ENCODE measurements around the gene ASCC1.

The ASCC1 gene

DNA sequence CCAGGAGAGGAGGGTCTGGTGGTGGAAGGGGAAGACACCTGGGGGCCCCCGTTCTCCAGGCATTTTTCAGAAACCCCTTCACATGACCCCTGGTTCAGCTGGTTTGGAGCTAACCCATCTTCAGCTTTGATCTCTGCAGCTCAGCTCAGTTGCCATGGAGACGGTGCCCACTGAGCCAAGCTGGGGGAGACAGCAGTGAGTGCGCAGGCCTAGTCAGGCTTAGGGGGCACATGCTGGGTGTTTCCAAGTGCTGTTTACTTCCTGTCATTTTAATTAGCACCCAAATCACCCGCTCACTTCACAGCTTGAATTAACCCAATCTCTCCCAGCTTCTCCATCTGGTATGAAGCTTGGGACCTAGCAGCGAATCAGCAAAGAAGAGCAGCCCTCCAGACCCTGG is 136.7 kb downstream of the ASCC1 start:
- no peaks in the 10 kb centered on the region for H3K36me3 ChIP-seq (ENCODE audit: control insufficient read depth, insufficient read depth, low read length)
- H3K27me3 ChIP-seq (ENCODE audit: control insufficient read depth, insufficient read depth, low read length) = no peaks in the 10 kb centered on the region; the same call in 1 of the 2 replicates
- no peaks in the 10 kb centered on the region for H3K4me1 ChIP-seq (ENCODE audit: control insufficient read depth, insufficient read depth, low read length)
- H3K9me3 ChIP-seq (ENCODE audit: control insufficient read depth, insufficient read depth, low read length) = no peaks in the 10 kb centered on the region
- no peak overlapping the region for H3K4me3 ChIP-seq (ENCODE audit: low read depth, low read length)
- no peak overlapping the region for H3K27ac ChIP-seq (ENCODE audit: low read depth, low read length)
- no peak overlapping the region for H3K9ac ChIP-seq (ENCODE audit: low read depth, low read length)

DNA sequence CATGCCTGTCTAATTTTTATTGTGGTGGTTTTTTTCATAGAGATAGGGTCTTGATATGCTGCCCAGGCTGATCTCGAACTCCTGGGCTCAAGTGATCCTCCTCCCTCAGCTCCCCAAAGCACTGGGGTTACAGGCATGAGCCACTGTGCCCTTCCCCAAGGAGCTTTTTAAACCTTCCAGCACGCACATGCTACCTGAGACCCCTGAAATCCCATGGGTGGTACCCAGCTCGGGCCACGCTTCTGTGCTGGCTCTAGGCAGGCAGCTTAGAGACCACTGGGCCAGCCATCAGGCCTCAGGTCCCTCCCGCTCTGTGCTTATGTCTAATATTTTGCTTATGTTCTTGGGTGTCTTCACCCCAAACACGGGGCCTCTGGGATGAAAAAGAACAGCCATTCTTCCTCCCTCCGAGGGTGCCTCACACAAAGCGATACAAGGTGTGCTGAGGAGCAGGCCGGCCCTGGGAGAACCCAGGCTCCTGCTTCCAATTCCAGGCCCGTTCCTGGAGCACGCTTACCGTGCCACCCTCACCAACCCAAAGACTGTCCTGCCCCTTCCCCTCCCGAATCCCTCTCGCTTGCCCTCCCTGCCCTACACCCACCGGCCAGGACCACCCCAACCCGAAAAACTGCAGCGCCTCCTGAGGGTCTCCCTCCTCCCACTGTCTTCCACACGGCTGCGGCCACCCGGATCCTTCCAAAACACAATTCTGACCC is 138.6 kb downstream of the ASCC1 start:
- Histone ChIP-seq H3K27me3 (ENCODE audit: control insufficient read depth, insufficient read depth, low read length) (no peaks in the 10 kb centered on the region), H3K4me3 (ENCODE audit: low read depth, low read length) (no peak overlapping the region), H3K9me3 (ENCODE audit: control insufficient read depth, insufficient read depth, low read length) (no peaks in the 10 kb centered on the region), H3K9ac (ENCODE audit: low read depth, low read length) (no peak overlapping the region), H3K27ac (ENCODE audit: low read depth, low read length) (no peak overlapping the region), H3K36me3 (ENCODE audit: control insufficient read depth, insufficient read depth, low read length) (no peaks in the 10 kb centered on the region), H3K4me1 (ENCODE audit: control insufficient read depth, insufficient read depth, low read length) (no peaks in the 10 kb centered on the region)

- H3K4me3 ChIP-seq (ENCODE audit: low read depth, low read length) = no peak overlapping the region
Observed at GRCh38 chr10:72076756-72077155, 139.3 kb downstream of the ASCC1 start.

GRCh38 chr10:72075376-72076115 is 140.5 kb downstream of the ASCC1 start:
- Histone ChIP-seq H3K4me1 (ENCODE audit: control insufficient read depth, insufficient read depth, low read length) (no peaks in the 10 kb centered on the region), H3K27ac (ENCODE audit: low read depth, low read length) (no peak overlapping the region), H3K4me3 (ENCODE audit: low read depth, low read length) (no peak overlapping the region), H3K9ac (ENCODE audit: low read depth, low read length) (no peak overlapping the region), H3K27me3 (ENCODE audit: control insufficient read depth, insufficient read depth, low read length) (no peaks in the 10 kb centered on the region), H3K36me3 (ENCODE audit: control insufficient read depth, insufficient read depth, low read length) (no peaks in the 10 kb centered on the region), H3K9me3 (ENCODE audit: control insufficient read depth, insufficient read depth, low read length) (no peaks in the 10 kb centered on the region)

More at GRCh38 chr10:72076756-72077155, 139.3 kb downstream of the ASCC1 start:
- no peaks in the 10 kb centered on the region for H3K36me3 ChIP-seq (ENCODE audit: control insufficient read depth, insufficient read depth, low read length)
- no peaks in the 10 kb centered on the region for H3K9me3 ChIP-seq (ENCODE audit: control insufficient read depth, insufficient read depth, low read length)
- H3K27me3 ChIP-seq (ENCODE audit: control insufficient read depth, insufficient read depth, low read length) = no peaks in the 10 kb centered on the region
- no peaks in the 10 kb centered on the region for H3K4me1 ChIP-seq (ENCODE audit: control insufficient read depth, insufficient read depth, low read length)
- no peak overlapping the region for H3K27ac ChIP-seq (ENCODE audit: low read depth, low read length)
- H3K9ac ChIP-seq (ENCODE audit: low read depth, low read length) = no peak overlapping the region

- Histone ChIP-seq H3K9ac (ENCODE audit: low read depth, low read length) (no peak overlapping the region), H3K4me3 (ENCODE audit: low read depth, low read length) (no peak overlapping the region), H3K36me3 (ENCODE audit: control insufficient read depth, insufficient read depth, low read length) (no peaks in the 10 kb centered on the region), H3K9me3 (ENCODE audit: control insufficient read depth, insufficient read depth, low read length) (no peaks in the 10 kb centered on the region), H3K4me1 (ENCODE audit: control insufficient read depth, insufficient read depth, low read length) (no peaks in the 10 kb centered on the region), H3K27ac (ENCODE audit: low read depth, low read length) (no peak overlapping the region), H3K27me3 (ENCODE audit: control insufficient read depth, insufficient read depth, low read length) (no peaks in the 10 kb centered on the region)
Observed at GRCh38 chr10:72074574-72075375, 141.3 kb downstream of the ASCC1 start.

DNA sequence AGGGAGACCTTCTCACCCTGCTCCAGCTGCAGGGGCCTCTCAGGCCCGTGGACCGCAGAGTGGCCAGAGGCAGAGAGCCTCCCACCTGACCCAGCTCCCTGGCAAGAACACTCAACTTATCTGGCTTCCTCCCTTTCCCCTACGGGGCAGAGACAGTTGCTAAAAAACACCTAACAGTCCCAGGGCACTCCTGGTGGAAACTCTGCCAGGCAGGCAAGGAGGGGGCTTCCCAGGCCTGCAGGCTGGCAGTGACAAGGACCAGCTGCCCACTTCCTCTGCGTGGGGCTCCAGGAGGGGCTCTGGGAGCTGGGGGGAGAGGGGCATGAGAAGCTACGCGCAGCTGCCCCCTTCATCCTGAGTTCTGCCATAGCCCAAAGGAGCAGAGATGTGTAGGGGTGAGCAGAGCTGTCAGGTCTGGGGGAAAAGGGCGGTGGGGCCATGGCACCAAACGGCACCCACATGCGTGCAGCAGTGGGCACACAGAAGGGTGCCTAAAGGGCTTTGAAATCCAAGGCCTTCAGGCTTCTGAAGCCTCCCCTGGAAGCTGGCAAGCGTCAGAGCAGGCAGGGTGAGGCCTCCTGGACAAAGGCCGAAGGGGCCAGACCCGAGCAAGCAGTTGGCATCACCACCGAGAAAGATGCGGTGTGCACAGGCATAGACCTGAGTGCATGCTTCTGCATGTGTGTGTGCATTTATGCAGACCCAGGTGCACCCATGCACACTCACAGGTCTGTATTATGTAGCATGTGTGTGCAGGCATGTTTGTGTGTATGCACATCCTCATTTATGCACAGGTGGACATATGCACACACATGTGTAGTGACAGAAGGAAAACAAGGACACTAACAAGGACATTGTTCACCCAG is 142.1 kb downstream of the ASCC1 start:
- H3K4me1 ChIP-seq (ENCODE audit: control insufficient read depth, insufficient read depth, low read length) = no peaks in the 10 kb centered on the region

DNA sequence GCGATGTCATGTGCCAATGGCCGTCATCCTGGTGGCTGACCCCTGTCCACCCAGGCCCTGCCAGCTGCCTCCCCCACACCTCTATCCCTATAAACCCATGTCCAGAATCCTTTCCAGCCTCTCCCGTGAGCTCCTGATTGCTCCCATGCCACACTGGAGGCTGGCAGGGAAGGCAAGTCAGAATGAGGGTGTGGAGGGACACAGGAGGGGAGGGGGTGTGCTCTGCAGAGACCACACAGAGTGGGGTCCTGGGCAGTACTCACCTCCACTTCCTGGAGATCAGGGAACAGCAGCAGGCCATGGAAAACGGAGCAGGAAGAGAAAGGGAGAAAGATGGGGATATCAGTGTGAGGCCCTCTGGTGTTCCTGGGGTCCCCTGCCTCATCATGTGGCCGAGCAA is 143.4 kb downstream of the ASCC1 start:
- H3K4me3 ChIP-seq (ENCODE audit: low read depth, low read length) = no peak overlapping the region
- H3K9ac ChIP-seq (ENCODE audit: low read depth, low read length) = no peak overlapping the region
- H3K36me3 ChIP-seq (ENCODE audit: control insufficient read depth, insufficient read depth, low read length) = no peaks in the 10 kb centered on the region
- H3K9me3 ChIP-seq (ENCODE audit: control insufficient read depth, insufficient read depth, low read length) = no peaks in the 10 kb centered on the region
- no peaks in the 10 kb centered on the region for H3K4me1 ChIP-seq (ENCODE audit: control insufficient read depth, insufficient read depth, low read length)
- no peak overlapping the region for H3K27ac ChIP-seq (ENCODE audit: low read depth, low read length)
- no peaks in the 10 kb centered on the region for H3K27me3 ChIP-seq (ENCODE audit: control insufficient read depth, insufficient read depth, low read length)

More for the DNA sequence above, 142.1 kb downstream of the ASCC1 start:
- H3K27me3 ChIP-seq (ENCODE audit: control insufficient read depth, insufficient read depth, low read length) = no peaks in the 10 kb centered on the region
- H3K9me3 ChIP-seq (ENCODE audit: control insufficient read depth, insufficient read depth, low read length) = no peaks in the 10 kb centered on the region
- H3K4me3 ChIP-seq (ENCODE audit: low read depth, low read length) = no peak overlapping the region
- no peak overlapping the region for H3K27ac ChIP-seq (ENCODE audit: low read depth, low read length)
- H3K9ac ChIP-seq (ENCODE audit: low read depth, low read length) = no peak overlapping the region
- no peaks in the 10 kb centered on the region for H3K36me3 ChIP-seq (ENCODE audit: control insufficient read depth, insufficient read depth, low read length)

DNA sequence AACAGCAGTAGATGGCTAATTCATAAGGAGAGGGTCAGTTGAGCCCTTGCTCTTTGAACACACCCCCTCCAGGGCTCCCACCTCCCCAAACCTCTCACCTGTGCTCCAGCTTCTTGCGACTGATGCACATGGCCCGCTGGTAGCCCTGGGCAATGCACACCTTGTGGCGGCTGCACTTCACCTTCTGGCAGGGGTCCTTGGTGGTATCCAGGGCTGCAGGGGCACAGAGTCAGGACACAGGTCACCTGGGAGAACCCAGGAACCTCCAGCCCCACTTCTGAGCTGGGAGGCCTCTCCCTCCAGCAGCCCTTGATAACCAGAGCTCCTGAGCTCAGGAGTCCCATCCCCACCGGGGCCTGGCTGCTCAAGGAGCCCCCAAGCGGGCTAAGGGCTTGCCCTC is 144.0 kb downstream of the ASCC1 start:
- H3K4me1 ChIP-seq (ENCODE audit: control insufficient read depth, insufficient read depth, low read length) = no peaks in the 10 kb centered on the region

GRCh38 chr10:72069751-72070526 is 146.1 kb downstream of the ASCC1 start:
- H3K4me1 ChIP-seq (ENCODE audit: control insufficient read depth, insufficient read depth, low read length) = no peaks in the 10 kb centered on the region
- no peak overlapping the region for H3K4me3 ChIP-seq (ENCODE audit: low read depth, low read length)
- H3K9me3 ChIP-seq (ENCODE audit: control insufficient read depth, insufficient read depth, low read length) = no peaks in the 10 kb centered on the region
- no peaks in the 10 kb centered on the region for H3K27me3 ChIP-seq (ENCODE audit: control insufficient read depth, insufficient read depth, low read length)
- no peak overlapping the region for H3K27ac ChIP-seq (ENCODE audit: low read depth, low read length)
- no peak overlapping the region for H3K9ac ChIP-seq (ENCODE audit: low read depth, low read length)
- H3K36me3 ChIP-seq (ENCODE audit: control insufficient read depth, insufficient read depth, low read length) = no peaks in the 10 kb centered on the region

More for the DNA sequence above, 144.0 kb downstream of the ASCC1 start:
- Histone ChIP-seq H3K27ac (ENCODE audit: low read depth, low read length) (no peak overlapping the region), H3K9me3 (ENCODE audit: control insufficient read depth, insufficient read depth, low read length) (no peaks in the 10 kb centered on the region), H3K9ac (ENCODE audit: low read depth, low read length) (no peak overlapping the region), H3K4me3 (ENCODE audit: low read depth, low read length) (no peak overlapping the region), H3K36me3 (ENCODE audit: control insufficient read depth, insufficient read depth, low read length) (no peaks in the 10 kb centered on the region), H3K27me3 (ENCODE audit: control insufficient read depth, insufficient read depth, low read length) (no peaks in the 10 kb centered on the region)
